ENCODE results near the gene PLD5. TPM values are rescaled to one million over a fixed set of nuclear protein-coding genes. Genes with fewer than 3 reads are reported as not detected.

PLD5 gene
- total and polyA plus RNA-seq, 8 donors, result 0.24 to 11.0 (median 0.54) TPM

- intact Hi-C loops (cut with DNase I), result no loop called here
- ATAC-seq, result no peak
These were observed 17.8 kb downstream of the PLD5 start for GRCh38 chr1:242506724-242507123.

GRCh38 chr1:242489545-242489944 lies 35.0 kb downstream of the PLD5 start:
- Histone ChIP-seq H3K9me3 (peaks cover 0 to 6% of the 10 kb centered on the region in 2 donors), H3K27ac (no peak overlapping the region), H3K36me3 (no peaks in the 10 kb centered on the region), H3K27me3 (no peaks in the 10 kb centered on the region), H3K4me1 (no peaks in the 10 kb centered on the region), H3K4me3 (no peak overlapping the region)
- TF ChIP-seq CTCF (IDR thresholded peaks at IDR 0.05), result no peak
- intact Hi-C loops (cut with DNase I), result no loop called here
- DNase-seq (no peak), ATAC-seq (no peak)

More at GRCh38 chr1:242506724-242507123, 17.8 kb downstream of the PLD5 start:
- DNase-seq, result no peak
- no peaks in the 10 kb centered on the region for H3K27me3 ChIP-seq
- H3K9me3 ChIP-seq, result no peaks in the 10 kb centered on the region
- H3K27ac ChIP-seq, result no peak overlapping the region
- TF ChIP-seq CTCF (IDR thresholded peaks at IDR 0.05), result no peak
- H3K4me1 ChIP-seq, result no peaks in the 10 kb centered on the region
- no peak overlapping the region for H3K4me3 ChIP-seq
- H3K36me3 ChIP-seq, result no peaks in the 10 kb centered on the region

DNA sequence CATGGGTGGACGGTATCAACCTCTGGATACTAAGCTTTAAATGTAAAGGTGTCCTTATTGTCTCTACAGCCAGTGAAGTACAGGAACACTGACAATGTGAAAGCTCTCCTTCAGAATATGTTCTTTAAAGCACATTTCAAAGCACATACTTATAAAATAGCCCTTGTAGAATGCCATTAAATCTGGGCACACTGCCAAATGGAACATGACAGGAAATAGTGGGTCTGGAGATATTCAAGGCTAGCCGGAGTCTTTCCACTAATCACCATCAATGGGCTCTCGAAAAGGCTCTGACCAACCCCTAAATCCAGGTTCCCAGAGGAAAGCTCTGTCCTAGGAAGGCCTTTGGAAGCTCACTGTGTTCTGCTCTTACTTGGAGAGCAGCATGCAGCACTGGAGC lies 46.6 kb downstream of the PLD5 start:
- Histone ChIP-seq H3K27ac (no peak overlapping the region), H3K9me3 (peaks cover 0 to 6% of the 10 kb centered on the region in 2 donors), H3K27me3 (no peaks in the 10 kb centered on the region), H3K36me3 (no peaks in the 10 kb centered on the region), H3K4me3 (no peak overlapping the region), H3K4me1 (no peaks in the 10 kb centered on the region)
- DNase-seq, result peak in 1 of 4 donors; percentile 47
- no peak for TF ChIP-seq CTCF (IDR thresholded peaks at IDR 0.05)
- intact Hi-C loops (cut with DNase I), result no loop called here
- ATAC-seq, result peak; percentile 56

GRCh38 chr1:242470774-242471173 lies 53.7 kb downstream of the PLD5 start:
- no peaks in the 10 kb centered on the region for H3K9me3 ChIP-seq
- no peaks in the 10 kb centered on the region for H3K27me3 ChIP-seq
- DNase-seq, result no peak
- no peak for ATAC-seq
- no peaks in the 10 kb centered on the region for H3K36me3 ChIP-seq
- TF ChIP-seq CTCF (IDR thresholded peaks at IDR 0.05), result no peak
- H3K4me3 ChIP-seq, result no peak overlapping the region
- intact Hi-C loops (cut with DNase I), result no loop called here
- H3K4me1 ChIP-seq, result no peaks in the 10 kb centered on the region
- H3K27ac ChIP-seq, result no peak overlapping the region

GRCh38 chr1:242468784-242469183 lies 55.7 kb downstream of the PLD5 start:
- Histone ChIP-seq H3K4me1 (no peaks in the 10 kb centered on the region), H3K27ac (no peak overlapping the region), H3K9me3 (no peaks in the 10 kb centered on the region), H3K36me3 (no peaks in the 10 kb centered on the region), H3K4me3 (no peak overlapping the region), H3K27me3 (no peaks in the 10 kb centered on the region)
- no peak for ATAC-seq
- intact Hi-C loops (cut with DNase I), result no loop called here
- TF ChIP-seq CTCF (IDR thresholded peaks at IDR 0.05), result no peak
- DNase-seq, result no peak

All from left lung (tissue), 10 donors.